ENCODE measurements around the gene C4orf50.

GRCh38 chr4:5995901-5996623, 22.2 kb downstream of the C4orf50 start:
- TF ChIP-seq CTCF (IDR thresholded peaks at IDR 0.05; ENCODE audit: insufficient read depth, low read length, poor library complexity, severe bottlenecking), result no peak
- no peak for TF ChIP-seq EZH2phosphoT487 (conservative IDR thresholded peaks at IDR 0.05; ENCODE audit: low read length)

All from SU-DHL-6 (cell line).